GOT3 (cell line): ENCODE data around the gene DNAAF2.
"Not testable (repeated sequence)": the region's sequence is repeated elsewhere in the genome, so short reads cannot be mapped to it uniquely, and the experiment has no call there.

Experiments
- DNase-seq: peaks from one replicate; lab custom pipeline; 2025; ENCODE audit warnings: mixed read lengths; lab: John Stamatoyannopoulos, UW

The DNAAF2 gene, protein sequence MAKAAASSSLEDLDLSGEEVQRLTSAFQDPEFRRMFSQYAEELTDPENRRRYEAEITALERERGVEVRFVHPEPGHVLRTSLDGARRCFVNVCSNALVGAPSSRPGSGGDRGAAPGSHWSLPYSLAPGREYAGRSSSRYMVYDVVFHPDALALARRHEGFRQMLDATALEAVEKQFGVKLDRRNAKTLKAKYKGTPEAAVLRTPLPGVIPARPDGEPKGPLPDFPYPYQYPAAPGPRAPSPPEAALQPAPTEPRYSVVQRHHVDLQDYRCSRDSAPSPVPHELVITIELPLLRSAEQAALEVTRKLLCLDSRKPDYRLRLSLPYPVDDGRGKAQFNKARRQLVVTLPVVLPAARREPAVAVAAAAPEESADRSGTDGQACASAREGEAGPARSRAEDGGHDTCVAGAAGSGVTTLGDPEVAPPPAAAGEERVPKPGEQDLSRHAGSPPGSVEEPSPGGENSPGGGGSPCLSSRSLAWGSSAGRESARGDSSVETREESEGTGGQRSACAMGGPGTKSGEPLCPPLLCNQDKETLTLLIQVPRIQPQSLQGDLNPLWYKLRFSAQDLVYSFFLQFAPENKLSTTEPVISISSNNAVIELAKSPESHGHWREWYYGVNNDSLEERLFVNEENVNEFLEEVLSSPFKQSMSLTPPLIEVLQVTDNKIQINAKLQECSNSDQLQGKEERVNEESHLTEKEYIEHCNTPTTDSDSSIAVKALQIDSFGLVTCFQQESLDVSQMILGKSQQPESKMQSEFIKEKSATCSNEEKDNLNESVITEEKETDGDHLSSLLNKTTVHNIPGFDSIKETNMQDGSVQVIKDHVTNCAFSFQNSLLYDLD

DNA sequence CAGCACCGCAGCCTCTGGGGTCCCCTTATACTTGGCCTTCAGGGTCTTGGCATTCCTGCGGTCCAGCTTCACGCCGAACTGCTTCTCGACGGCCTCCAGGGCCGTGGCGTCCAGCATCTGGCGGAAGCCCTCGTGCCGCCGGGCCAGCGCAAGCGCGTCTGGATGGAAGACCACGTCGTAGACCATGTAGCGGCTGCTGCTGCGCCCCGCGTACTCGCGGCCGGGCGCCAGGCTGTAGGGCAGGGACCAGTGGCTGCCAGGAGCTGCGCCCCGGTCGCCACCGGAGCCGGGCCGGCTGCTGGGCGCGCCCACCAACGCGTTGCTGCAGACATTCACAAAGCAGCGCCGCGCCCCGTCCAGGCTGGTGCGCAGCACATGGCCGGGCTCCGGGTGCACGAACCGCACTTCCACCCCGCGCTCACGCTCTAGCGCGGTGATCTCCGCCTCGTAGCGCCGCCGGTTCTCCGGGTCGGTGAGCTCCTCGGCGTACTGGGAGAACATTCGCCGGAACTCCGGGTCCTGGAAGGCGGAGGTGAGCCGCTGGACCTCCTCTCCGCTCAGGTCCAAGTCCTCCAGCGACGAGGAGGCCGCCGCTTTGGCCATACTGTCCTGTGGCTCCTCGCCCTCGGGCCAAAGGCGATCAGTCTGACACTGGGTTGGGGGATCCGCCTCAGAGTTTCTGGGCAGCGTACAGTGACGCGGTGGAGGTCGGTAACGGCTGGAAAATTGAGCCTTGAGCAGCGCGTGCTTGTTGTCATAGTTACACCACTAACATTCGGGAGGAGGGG is at the start of gene DNAAF2:
DNAAF2 (minus strand) TSS at position 698 of the 788 bp plus-strand sequence; CDS start at position 603, 95 bp downstream.
- peak; percentile 63 for DNase-seq

DNA sequence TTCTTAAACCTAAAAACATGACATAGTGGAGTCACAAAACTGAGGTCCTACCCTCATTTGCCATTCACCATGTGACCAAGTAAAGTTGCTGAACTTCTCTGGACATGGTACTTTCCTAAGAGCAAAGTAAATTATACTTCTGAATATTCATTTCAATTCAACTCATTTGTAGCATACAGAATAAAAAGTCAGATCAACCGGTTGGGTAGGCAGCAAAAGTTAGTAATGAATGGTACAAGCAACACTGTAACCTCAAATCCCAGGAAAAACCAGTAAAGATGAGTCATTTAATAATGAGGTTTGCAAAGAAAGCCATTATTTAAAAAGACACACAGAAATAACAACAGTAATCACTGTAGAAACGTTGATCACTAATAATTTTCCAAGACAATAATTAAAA is 44.2 kb upstream of the DNAAF2 start:
- no peak for DNase-seq

DNA sequence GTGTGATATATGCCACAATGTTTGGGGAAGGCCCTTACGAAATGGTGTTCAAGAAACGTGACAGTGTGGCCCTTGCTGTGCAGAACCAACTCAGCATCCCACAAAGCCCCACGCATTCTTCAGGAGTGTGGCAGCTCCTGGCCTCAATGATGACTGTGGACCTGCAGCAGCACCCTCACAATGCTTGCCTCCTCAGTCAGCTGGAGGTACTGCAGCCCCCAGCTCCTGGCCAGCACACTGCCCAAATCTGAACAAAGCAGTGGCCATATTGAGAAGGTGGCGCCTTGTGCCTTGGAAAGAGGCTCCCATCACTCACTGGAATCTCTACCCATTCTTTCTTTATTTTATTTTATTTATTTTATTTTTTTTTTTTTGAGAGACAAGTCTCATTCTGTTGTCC is 42.6 kb upstream of the DNAAF2 start:
- no peak for DNase-seq

DNA sequence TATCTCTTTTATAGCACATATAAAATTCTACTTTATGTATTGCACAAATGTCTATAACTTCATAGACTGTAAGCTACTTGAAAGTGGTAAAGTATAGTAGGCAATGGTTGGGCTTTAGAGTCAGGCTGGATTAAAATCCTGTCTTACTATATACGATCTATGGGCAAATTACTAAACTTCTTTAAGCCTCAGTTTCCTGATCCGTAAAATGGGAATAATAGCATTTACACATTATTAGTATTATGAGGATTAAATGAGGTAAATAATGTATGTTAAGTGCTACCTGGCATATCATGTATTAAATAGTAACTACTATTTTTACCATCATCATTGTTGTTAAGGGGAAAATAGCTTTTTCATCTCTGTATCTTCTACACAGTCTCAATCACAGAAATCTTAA is 38.5 kb upstream of the DNAAF2 start:
- no peak for DNase-seq

DNA sequence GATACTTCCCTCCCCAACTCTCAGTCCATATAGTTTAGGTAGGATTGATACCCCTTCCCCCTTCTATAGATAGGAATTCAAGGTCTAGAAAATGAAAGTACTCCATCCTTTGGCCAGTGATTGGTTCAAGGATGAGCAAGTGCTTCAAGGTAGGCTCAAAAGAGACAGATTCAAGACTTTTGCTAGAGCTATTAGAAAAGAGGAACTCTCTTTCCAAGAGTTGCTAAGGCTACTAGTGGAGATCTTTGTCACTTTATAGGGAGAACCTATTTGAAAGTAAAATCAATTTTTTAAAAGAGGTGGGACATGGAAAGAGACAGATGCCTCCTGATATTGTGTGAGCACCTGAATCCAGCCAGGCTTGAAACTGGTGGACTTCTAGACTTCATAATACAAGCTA is 35.4 kb upstream of the DNAAF2 start:
- DNase-seq, result no peak

DNA sequence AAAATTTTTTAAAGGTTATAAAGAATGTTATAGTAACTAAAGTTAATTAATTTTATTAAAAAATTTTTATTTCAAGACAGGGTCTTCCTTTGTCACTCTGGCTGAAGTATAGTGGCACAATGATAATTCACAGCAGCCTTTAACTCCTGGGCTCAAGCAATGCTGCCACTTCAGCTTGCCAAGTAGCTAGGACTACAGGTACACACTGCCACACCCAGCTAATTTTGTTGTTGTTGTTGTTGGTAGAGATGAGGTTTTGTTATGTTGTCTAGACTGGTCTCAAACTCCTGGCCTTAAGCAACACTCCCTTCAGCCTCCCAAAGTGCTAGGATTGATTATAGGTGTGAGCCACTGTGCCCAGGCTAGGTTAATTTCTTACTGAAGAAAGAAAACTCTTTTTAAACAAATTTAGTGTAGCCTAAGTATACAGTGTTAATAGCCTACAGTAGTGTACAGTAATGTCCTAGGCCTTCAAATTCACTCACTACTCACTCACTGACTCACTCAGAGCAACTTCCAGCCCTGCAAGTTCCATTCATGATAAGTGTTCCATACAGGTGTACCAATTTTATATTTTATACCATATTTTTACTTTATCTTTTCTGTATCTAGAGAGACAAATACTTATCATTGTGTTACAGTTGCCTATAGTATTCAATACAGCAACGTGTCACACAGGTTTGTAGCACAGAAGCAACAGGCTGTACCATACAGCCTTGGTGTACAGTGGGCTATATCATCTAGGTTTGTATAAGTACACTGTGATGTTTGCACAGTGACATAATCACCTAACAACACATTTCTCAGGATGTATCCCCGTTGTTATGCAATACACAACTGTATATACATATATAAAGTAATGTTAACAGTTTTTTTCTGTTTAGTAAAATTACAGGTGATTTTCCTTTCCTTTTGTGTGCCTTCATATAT is 24.7 kb upstream of the DNAAF2 start:
- DNase-seq, result no peak

DNA sequence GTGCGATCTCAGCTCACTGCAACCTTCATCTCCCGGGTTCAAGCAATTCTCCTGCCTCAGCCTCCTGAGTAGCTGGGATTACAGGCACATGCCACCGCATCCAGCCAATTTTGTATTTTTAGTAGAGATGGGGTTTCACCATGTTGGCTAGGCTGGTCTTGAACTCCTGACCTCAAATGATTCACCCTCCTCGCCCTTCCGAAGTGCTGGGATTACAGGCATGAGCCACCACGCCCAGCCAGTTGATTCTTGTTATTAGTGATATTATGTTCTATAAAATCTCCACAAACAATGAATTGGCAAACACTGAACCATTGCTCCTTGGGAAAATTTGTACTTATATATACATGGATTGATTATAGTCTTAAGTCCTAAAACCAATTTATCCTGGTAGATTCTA is 22.5 kb upstream of the DNAAF2 start:
- not testable (repeated sequence) for DNase-seq

DNA sequence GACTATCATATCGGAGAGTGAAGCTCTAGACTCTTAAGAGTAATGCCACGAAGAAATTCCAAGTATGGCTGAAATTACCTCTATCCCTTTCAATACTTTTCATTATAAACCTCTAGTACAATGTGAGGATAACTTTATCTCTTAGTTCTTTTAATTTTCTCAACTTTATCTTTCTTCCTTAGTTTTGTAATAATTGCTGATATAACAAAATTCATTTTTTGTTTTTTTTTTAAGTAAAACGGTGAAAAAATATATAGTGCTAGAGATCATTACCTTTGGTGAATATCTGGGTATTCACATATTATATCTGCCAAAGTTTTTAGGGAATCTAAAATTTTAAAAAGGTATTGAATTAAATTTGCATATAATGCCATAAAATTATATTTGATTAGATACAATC is 19.5 kb upstream of the DNAAF2 start:
- DNase-seq, result no peak

DNA sequence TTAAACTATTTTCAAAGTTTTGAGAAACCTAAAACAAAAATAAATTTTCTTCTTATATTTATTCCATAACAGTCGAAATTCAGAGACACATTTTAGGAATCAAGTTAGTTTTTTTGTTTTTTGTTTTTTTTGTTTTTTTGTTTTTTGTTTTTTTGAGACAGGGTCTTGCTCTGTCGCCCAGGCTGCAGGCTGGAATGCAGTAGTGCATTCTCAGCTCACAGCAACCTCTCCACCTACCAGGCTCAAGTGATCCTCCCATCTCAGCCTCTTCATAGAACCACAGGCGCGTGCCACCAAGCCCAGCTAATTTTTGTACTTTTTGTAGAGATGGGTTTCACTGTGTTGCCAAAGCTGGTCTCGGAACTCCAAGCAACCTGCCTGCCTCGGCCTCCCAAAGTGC is 18.5 kb upstream of the DNAAF2 start:
- DNase-seq, result no peak

DNA sequence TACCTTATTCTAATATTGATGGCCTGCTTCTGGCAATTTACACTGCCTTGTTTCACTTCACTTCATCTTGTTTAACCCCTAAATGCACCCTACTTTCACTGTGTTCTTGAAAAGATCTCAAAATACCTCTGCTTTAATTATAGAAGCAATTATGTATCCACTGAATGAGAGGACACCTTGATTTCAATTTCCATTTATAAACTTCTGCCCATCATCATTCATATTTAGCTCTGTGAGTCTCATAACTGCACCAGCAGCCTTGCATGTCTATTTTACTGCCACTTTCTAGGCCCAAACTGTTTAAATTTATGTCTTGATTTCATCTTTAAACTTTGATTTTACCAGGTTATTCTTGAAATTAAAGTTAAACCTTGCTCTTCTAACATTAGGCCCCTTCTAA is 7.1 kb upstream of the DNAAF2 start:
- DNase-seq, result no peak

DNA sequence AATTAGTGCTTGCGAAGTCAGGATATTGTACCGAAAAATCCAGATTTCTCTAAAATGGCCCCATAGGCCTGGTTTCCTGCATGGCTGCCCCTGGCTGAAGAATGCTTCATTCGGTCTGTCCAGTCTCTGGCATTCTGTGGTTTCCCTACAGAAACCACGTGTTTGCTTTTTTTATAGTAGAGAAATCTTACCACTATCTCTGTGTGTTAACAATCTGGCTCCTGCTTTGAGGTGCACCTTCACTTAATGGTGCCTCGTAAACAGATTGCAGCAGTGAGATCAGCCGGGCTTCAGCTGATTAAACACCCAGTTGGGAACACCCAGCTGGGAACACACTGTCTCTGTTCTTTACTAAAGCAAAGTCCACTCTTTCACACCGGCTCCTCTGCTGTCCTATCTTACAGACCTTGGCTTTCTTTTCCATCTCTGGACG is 6.7 kb upstream of the DNAAF2 start:
- DNase-seq, result no peak

DNA sequence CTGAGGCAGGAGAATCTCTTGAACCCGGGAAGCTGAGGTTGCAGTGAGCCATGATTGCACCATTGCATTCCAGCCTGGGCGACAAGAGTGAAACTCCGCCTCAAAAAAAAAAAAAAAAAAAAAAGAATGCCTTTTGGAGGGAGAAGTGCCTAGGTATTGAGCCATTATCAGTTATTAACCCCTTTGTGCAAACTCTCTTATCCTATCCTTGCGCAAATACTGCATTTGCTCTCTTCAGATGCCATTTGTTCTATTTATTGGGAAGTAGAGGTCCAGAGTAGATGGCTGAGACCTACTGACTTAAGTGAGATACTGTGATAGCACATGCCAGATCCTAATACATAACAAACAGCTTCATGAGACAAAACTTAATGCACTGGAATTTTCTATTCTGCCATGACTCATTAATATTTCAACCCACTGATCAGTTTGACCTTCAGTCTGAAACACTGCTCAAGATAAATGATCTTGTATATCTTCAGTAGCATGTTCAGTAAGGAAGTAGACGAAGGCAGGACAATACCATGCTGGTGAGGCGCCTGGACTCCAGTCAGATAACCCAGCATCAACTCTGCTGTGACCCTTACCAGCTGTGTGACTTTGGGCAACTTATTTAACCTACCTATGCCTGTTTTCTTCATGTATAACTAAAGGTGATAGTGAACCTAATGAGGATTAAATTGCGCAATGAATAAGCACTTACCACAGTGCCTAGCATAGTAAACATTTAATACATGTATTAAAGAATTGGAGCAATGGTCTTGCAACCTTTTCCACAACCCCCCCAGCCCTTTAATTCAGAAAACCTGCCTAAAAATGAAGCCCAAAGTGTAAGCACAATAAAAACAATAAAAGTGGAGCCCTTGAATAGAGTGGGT is 5.7 kb upstream of the DNAAF2 start:
- no peak for DNase-seq

DNA sequence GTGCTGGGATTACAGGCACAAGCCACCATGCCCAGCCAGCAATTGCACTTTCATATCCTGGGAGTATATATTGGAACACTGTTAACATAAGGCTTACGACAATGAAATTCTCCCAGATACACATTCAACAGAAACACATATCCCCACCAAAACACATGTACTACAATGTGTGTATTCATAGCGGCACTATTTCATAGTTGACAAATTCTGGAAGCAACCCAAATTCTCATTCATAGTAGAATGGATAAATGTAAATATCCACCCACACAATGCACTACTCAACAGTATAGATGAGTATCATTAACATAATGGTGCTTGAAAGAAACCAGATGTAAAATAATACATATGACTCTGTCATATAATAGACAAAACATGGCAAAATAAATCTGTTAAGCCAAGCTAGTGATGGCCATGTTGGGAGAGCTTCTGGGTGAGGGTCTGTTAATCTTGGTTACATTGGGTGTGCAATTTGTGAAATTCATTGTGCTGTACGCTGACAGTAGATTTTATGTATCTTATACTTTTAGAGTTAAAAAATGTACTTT is 2.6 kb upstream of the DNAAF2 start:
- DNase-seq, result no peak

DNA sequence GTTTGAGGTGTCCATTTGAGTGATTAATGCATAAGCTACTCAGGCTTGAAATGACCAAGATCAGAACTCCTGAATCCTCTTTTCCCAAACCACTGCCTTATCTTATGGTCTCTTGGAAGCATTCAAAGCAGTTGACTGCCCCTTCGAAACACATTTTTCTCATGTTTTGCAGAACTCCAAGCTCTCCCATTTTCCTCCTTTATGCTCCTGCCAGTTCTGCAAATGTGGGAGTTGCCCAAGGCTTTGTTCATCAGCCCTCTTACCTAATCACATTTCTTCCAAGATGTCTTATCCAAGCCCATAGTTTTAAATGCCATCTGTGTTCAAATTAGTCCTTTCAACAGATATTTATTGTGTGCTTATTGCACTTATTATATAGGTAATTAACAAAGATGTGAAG is 1.8 kb upstream of the DNAAF2 start:
- DNase-seq, result no peak

DNA sequence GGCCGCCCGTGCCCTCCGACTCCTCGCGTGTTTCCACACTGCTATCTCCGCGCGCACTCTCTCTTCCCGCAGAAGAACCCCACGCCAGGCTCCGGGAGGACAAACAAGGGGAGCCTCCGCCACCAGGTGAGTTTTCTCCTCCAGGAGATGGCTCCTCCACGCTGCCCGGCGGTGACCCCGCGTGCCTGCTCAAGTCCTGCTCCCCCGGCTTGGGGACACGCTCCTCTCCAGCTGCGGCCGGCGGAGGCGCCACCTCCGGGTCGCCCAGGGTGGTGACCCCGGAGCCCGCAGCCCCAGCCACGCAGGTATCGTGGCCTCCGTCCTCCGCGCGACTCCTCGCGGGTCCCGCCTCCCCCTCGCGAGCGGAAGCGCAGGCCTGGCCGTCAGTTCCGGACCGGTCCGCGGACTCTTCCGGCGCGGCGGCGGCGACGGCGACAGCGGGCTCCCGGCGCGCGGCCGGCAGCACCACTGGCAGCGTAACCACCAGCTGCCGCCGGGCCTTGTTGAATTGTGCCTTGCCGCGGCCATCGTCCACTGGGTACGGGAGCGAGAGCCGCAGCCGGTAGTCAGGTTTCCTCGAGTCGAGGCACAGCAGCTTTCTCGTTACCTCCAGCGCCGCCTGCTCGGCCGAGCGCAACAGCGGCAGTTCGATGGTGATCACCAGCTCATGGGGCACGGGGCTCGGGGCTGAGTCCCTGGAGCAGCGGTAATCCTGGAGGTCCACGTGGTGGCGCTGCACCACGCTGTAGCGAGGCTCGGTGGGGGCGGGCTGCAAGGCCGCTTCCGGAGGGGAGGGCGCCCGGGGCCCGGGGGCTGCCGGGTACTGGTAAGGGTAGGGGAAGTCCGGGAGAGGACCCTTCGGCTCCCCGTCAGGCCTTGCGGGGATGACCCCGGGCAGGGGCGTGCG is 1.2 kb downstream of the DNAAF2 start:
- peak; percentile 74 for DNase-seq

DNA sequence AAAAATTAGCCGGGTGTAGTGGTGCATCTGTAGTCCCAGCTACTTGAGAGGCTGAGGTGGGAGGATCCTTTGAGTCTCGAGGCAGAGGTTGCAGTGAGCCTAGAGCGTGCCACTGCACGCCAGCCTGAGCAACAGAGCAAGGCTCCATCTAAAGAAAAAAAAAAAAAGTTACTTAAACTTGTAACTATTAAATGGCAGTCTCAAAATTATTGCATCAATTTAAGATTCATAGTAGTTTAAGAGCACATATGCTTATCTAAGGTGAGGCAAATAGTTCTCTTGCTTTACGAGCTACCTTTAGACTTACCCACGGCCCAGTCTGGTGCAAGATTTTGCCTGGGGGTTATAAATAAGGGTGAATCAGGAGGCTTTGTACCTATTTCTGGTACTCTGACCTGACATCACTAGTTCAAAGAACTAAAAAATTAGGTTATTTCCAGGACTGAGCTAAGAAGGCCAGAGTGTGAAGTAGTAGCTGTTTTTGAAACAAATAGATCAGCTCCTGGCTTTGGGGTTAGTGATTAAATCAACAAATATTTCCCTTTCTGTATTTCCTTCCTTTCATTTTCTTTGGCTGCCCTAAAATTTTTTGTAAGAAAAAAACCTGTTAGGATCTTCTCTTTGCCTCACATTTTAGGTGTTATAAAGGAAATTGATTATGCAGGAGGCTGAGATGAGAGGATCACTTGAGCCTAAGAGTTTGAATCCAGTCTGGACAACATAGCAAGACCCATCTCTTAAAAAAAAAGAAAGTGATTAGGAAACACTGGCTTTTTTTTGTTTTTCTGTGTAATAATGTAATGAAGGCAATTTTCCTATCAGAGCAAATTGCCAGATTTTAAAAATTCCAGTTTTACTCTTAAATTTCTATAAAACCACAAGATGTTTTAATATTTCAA is 10.9 kb downstream of the DNAAF2 start:
- no peak for DNase-seq

DNA sequence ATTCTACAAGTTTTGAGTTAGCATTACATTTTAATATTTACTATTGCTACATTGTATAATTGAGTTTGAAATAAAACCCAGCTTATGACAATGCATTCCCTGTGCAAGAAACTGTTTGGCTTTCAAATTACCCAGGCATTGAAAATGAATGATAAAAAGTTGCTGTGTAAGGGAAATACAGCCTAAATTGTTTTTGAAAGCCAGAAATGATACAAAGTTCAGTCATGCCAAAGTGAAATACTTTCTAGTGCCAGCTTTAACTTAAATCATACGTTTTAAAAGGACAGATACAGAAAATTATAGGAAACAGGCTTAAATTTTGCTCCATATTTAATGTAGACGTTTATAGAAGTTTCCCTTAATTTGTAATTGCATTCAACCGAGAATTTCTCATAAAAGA is 11.7 kb downstream of the DNAAF2 start:
- DNase-seq, result no peak
